Measurements from ENCODE around the gene PJA1.

Gene PJA1

GRCh38 chrX:69172937-69173336, 7.7 kb upstream of the PJA1 start:
- TF ChIP-seq EZH2phosphoT487 (IDR thresholded peaks at IDR 0.05; ENCODE audit: borderline replicate concordance), result no peak
- Histone ChIP-seq H2AFZ (ENCODE audit: low read length) (no peak overlapping the region), H3K9ac (ENCODE audit: low read depth, low read length, poor library complexity, severe bottlenecking) (no peak overlapping the region), H3K4me2 (ENCODE audit: low read depth, low read length, poor library complexity, severe bottlenecking) (no peak overlapping the region), H3F3A (ENCODE audit: low read depth) (no peaks in the 10 kb centered on the region), H3K79me2 (ENCODE audit: insufficient read depth, low read length) (no peaks in the 10 kb centered on the region), H3K9me2 (replicated peaks; ENCODE audit: low read depth, low read length) (no peaks in the 10 kb centered on the region), H3K4me1 (ENCODE audit: insufficient read depth, low read length, poor library complexity, severe bottlenecking) (no peaks in the 10 kb centered on the region), H3K9me3 (ENCODE audit: insufficient read depth, low read depth, low read length) (no peaks in the 10 kb centered on the region), H3K27me3 (ENCODE audit: insufficient read depth, low read length, poor library complexity, severe bottlenecking) (no peaks in the 10 kb centered on the region), H3K4me3 (ENCODE audit: low read length, poor library complexity, severe bottlenecking) (no peak overlapping the region), H4K20me1 (ENCODE audit: insufficient read depth, low read length, poor library complexity, severe bottlenecking) (no peaks in the 10 kb centered on the region), H3K36me3 (ENCODE audit: insufficient read depth, low read length) (no peaks in the 10 kb centered on the region)

GRCh38 chrX:69170319-69170718, 5.1 kb upstream of the PJA1 start:
- H3K79me2 ChIP-seq (ENCODE audit: insufficient read depth, low read length), result no peaks in the 10 kb centered on the region
- H2AFZ ChIP-seq (ENCODE audit: low read length), result no peak overlapping the region
- H3K27me3 ChIP-seq (ENCODE audit: insufficient read depth, low read length, poor library complexity, severe bottlenecking), result no peaks in the 10 kb centered on the region
- H3K36me3 ChIP-seq (ENCODE audit: insufficient read depth, low read length), result no peaks in the 10 kb centered on the region
- no peak overlapping the region for H3K9ac ChIP-seq (ENCODE audit: low read depth, low read length, poor library complexity, severe bottlenecking)
- no peaks in the 10 kb centered on the region for H3K9me3 ChIP-seq (ENCODE audit: insufficient read depth, low read depth, low read length)
- H3K4me2 ChIP-seq (ENCODE audit: low read depth, low read length, poor library complexity, severe bottlenecking), result no peak overlapping the region
- no peak for TF ChIP-seq CTCF (conservative IDR thresholded peaks at IDR 0.05; ENCODE audit: low read length)
- no peak for TF ChIP-seq EZH2phosphoT487 (IDR thresholded peaks at IDR 0.05; ENCODE audit: borderline replicate concordance)
- H3K4me1 ChIP-seq (ENCODE audit: insufficient read depth, low read length, poor library complexity, severe bottlenecking), result no peaks in the 10 kb centered on the region
- no peak overlapping the region for H3K4me3 ChIP-seq (ENCODE audit: low read length, poor library complexity, severe bottlenecking)
- no peaks in the 10 kb centered on the region for H3F3A ChIP-seq (ENCODE audit: low read depth)
- H4K20me1 ChIP-seq (ENCODE audit: insufficient read depth, low read length, poor library complexity, severe bottlenecking), result no peaks in the 10 kb centered on the region
- no peaks in the 10 kb centered on the region for H3K9me2 ChIP-seq (replicated peaks; ENCODE audit: low read depth, low read length)

- no peaks in the 10 kb centered on the region for H3K4me1 ChIP-seq (ENCODE audit: insufficient read depth, low read length, poor library complexity, severe bottlenecking)
- H3K9me3 ChIP-seq (ENCODE audit: insufficient read depth, low read depth, low read length), result no peaks in the 10 kb centered on the region
- TF ChIP-seq EZH2phosphoT487 (IDR thresholded peaks at IDR 0.05; ENCODE audit: borderline replicate concordance), result no peak
- no peak for TF ChIP-seq CTCF (conservative IDR thresholded peaks at IDR 0.05; ENCODE audit: low read length)
- H3K4me3 ChIP-seq (ENCODE audit: low read length, poor library complexity, severe bottlenecking), result peak overlapping the region; percentile 83
- H3F3A ChIP-seq (ENCODE audit: low read depth), result no peaks in the 10 kb centered on the region
- no peaks in the 10 kb centered on the region for H3K9me2 ChIP-seq (replicated peaks; ENCODE audit: low read depth, low read length)
- H4K20me1 ChIP-seq (ENCODE audit: insufficient read depth, low read length, poor library complexity, severe bottlenecking), result peaks cover 3% of the 10 kb centered on the region
- H3K36me3 ChIP-seq (ENCODE audit: insufficient read depth, low read length), result peaks cover 4% of the 10 kb centered on the region; the same call in 1 of the 2 replicates
- 0 out of 2 replicates have a peak, but pooled peaks cover 4% of the 10 kb centered on the region for H3K79me2 ChIP-seq (ENCODE audit: insufficient read depth, low read length)
- no peaks in the 10 kb centered on the region for H3K27me3 ChIP-seq (ENCODE audit: insufficient read depth, low read length, poor library complexity, severe bottlenecking)
- H2AFZ ChIP-seq (ENCODE audit: low read length), result no peak overlapping the region
- peak overlapping the region; percentile 71 for H3K4me2 ChIP-seq (ENCODE audit: low read depth, low read length, poor library complexity, severe bottlenecking)
- H3K9ac ChIP-seq (ENCODE audit: low read depth, low read length, poor library complexity, severe bottlenecking), result peak overlapping the region; percentile 79
These were observed 1.1 kb downstream of the PJA1 start for GRCh38 chrX:69163936-69164741.

All from Loucy (cell line).